B cell (primary cell): ENCODE measurements around the gene ZFAND6.

ENCODE experiments used
- CTCF ChIP-seq: fragments of 200-600 bp; IDR thresholded peaks from one replicate; pipeline ENCODE4 v1.8.0; 2022; ENCODE audit warnings: antibody characterized with exemption, mild to moderate bottlenecking
- EZH2 ChIP-seq: IDR thresholded peaks from 2 replicates; pipeline ENCODE4 v1.6.1; 2012; ENCODE audit warnings: borderline replicate concordance, low read depth, mild to moderate bottlenecking, moderate library complexity, low read length; ENCODE audit not compliant: insufficient read depth, poor library complexity, severe bottlenecking

DNA sequence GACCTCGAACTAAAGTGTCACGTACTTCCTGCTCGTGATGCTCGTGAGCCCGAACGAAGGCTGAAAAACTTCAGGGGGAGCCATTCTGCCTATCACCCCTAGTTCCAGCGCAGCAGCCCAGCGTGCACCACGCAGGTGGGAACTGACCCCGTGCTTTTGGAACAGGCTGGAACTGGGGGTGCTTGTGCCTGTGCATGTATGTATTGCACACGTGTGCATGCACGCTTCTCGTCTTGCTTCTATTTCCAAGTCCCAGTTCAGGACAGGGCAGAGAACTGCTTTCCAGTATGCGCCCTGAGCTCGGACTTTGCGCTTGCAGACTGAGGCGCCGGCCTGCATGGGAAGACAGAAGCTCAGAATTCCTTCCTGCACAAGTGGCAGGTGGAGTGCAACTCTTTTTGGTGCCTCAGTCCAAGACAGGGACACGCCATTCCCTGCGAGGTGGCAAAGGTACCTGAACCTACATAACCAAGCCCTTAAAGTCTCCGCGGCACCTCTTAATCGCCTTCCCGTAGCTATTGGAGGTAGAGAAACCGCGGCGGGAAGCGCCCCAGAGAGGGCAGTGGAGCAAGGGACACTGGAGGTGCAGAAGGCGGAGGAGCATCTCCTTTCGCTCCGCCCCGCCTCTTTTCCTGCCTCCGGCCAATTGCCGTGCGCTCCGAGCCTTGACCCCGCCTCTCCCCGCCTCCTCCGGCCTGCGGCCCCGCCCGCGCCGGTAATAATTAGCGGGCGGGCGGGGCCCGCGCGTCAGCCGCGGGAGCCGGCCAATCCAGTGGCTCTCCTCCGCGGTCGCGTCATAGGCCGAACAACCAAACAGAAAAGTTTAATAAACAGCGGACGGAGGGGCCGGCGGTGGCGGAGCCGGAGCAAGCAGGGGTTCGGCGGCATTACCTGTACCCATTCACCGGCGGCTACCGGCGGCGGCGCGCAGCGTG, at the start of gene ZFAND6:
- TF ChIP-seq CTCF (peak; percentile 18), EZH2 (no peak)
